HT-29 (cell line): ENCODE measurements around the gene PSKH1. TPM values are rescaled to one million over a fixed set of nuclear protein-coding genes. Genes with fewer than 3 reads are reported as not detected.

Experiments used
- DNase-seq: peaks from one replicate; pipeline ENCODE4 v3.0.0-alpha.2; 2015; ENCODE audit warnings: low spot score
- total RNA-seq: library from RNA; depleted of rRNA; stranded (reverse); fragments of >200 nt; shearing (Covaris generic); gene quantifications from 2 replicates; pipeline ENCODE4 v1.2.3, GENCODE V29; 2014

The PSKH1 gene
- total RNA-seq, 1 experiment from 2014 or later, result 15.1 TPM

DNA sequence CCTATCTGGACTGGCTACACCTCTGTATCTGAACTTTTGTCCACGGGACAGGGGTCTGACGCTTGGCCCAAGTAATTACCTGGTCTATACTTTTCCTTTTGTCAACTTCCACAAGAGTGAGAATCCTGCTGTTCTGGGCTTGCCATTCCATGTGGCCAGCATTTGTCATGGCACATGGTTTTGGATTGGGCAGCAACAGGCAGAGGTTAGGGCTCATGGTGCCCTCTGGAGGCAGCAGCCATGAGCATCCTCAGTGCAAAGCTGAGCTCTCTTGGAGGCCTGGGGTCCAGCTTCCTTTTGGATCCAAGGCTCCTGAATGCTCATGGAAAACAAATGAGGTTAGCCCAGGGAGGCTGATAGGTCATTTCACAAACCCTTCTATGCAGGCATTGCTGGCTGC lies 27.7 kb upstream of the PSKH1 start:
- DNase-seq, result peak; percentile 52

GRCh38 chr16:67868290-67868689 lies 24.8 kb upstream of the PSKH1 start:
- no peak for DNase-seq

- DNase-seq, result no peak
These were observed 23.4 kb upstream of the PSKH1 start for GRCh38 chr16:67869653-67870052.

DNA sequence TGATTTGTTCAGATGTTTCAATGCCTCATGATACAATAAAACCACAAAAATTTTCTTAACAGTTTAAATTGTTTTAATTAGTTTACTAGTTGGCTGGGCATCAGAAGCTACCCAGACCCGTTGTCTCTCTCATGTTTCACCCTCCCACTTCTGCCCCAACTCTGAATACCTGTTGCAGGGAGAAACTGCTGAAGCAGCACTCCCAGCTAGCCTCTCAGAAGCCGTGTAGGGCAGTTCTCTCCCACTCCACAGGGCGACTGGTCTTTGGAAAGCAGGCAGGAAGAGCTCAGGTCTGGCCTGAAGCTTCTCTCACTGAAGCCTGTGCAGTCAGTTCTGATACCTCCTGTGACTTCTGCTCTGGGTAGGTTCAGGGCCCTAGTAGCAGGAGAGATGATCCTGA lies 21.8 kb upstream of the PSKH1 start:
- DNase-seq, result no peak

GRCh38 chr16:67872131-67872630 lies 20.9 kb upstream of the PSKH1 start:
- no peak for DNase-seq

GRCh38 chr16:67872631-67873434 lies 20.2 kb upstream of the PSKH1 start, which contains the start of gene EDC4:
Gene EDC4 (plus strand): TSS chr16:67873052. CDS start chr16:67873262, 210 bp downstream.
- peak; percentile 77 for DNase-seq

GRCh38 chr16:67873435-67874370 lies 19.4 kb upstream of the PSKH1 start:
- DNase-seq, result peak; percentile 31

DNA sequence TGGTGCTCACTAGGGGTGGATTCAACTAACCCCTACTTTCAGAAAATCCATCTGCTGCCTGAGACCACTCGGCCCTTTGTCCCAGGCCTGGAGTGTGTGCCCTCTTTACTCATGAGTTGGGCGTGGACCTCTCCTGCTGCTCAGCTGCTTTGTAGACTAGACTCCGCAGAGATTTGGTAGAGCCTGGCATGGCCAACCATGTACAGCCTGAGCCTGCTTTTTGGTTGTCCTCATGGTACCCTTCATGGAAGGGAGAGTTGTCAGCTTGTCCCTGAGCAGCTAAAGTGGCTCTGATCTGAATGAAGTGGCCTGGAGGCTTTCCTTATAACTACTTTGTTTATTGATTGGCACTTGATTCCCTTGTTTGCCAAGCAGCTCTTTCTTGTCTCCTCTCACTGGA lies 18.7 kb upstream of the PSKH1 start:
- no peak for DNase-seq

DNA sequence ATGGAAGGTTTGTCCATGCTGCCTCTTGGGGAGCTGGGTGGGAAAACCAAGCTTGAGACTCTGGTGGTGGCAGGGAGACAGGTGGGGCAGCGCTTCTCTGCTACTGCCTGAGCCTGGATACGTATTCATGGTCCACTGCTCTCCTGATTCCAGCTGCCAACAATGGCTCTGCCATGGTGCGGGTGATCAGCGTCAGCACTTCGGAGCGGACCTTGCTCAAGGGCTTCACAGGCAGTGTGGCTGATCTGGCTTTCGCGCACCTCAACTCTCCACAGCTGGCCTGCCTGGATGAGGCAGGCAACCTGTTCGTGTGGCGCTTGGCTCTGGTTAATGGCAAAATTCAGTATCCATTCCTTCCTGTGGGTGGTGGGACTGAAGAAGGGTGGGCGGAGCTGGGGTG lies 16.0 kb upstream of the PSKH1 start:
- DNase-seq, result no peak

GRCh38 chr16:67878232-67878631 lies 14.8 kb upstream of the PSKH1 start:
- no peak for DNase-seq

- DNase-seq, result no peak
These were observed 14.2 kb upstream of the PSKH1 start for GRCh38 chr16:67878846-67879245.

GRCh38 chr16:67879462-67879861 lies 13.6 kb upstream of the PSKH1 start:
- no peak for DNase-seq

DNA sequence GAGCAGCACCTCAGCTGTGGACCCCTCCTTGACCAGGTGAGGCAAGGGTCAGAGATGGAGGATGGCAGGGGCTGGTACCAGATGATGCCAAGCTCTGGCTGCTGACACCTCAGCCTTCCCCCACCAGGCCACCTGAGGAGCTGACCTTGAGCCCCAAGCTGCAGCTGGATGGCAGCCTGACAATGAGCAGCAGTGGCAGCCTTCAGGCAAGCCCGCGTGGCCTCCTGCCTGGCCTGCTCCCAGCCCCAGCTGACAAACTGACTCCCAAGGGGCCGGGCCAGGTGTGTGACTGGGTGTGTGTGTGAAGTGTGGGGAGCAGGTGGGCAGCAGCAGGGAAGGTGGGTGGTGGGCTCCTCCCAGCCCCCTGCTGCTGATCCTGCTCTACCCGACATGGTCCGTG lies 13.1 kb upstream of the PSKH1 start:
- DNase-seq, result no peak

DNA sequence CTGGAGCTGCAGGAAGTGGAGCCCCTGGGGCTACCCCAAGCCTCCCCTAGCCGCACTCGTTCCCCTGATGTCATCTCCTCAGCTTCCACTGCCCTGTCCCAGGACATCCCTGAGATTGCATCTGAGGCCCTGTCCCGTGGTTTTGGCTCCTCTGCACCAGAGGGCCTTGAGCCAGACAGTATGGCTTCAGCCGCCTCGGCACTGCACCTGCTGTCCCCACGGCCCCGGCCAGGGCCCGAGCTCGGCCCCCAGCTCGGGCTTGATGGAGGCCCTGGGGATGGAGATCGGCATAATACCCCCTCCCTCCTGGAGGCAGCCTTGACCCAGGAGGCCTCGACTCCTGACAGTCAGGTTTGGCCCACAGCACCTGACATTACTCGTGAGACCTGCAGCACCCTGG lies 12.5 kb upstream of the PSKH1 start:
- no peak for DNase-seq

DNA sequence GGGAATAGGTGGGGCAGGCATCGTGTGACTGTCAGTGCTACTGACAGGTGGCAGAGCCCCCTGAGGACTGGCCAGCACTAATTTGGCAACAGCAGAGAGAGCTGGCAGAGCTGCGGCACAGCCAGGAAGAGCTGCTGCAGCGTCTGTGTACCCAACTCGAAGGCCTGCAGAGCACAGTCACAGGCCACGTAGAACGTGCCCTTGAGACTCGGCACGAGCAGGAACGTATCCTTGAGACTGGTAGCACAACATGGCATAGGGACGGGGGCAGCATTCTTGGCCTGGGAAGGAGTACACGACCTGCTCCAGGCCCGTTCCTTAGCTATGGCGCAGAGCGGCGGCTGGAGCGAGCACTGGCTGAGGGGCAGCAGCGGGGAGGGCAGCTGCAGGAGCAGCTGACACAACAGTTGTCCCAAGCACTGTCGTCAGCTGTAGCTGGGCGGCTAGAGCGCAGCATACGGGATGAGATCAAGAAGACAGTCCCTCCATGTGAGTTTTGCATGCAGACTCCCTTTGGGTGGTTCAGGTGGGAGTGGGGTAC lies 11.4 kb upstream of the PSKH1 start:
- no peak for DNase-seq

- DNase-seq, result no peak
These were observed 10.5 kb upstream of the PSKH1 start for GRCh38 chr16:67882374-67883145.

DNA sequence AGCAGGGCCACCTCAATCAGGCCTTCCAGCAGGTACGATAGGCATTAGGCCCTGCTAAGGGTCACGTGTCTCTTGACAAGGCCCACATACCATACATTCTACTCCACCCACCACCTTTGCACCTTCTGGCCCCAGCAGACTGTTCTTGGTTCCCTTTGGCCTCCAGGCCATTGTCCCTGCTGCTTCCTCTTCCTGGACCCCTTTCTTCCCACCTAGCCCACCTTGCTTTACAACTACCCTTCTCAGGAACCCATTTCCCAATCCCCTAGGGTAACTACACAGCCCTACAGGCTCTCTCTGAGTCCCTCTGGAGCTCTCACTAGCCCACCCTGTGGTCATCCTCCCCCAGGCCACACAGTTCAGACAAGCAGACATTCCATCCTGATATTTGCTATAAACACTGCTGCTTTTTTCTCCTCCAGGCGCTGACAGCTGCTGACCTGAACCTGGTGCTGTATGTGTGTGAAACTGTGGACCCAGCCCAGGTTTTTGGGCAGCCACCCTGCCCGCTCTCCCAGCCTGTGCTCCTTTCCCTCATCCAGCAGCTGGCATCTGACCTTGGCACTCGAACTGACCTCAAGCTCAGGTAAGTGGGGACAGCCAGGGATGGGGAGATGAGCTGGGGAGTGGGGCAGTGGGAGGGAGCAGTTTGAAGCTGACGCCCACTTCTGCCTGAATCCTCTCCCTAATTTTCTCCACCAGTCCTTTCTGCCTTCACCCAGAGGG lies 9.7 kb upstream of the PSKH1 start:
- peak; percentile 53 for DNase-seq

GRCh38 chr16:67883872-67884261 lies 9.2 kb upstream of the PSKH1 start:
- peak; percentile 77 for DNase-seq

- DNase-seq, result no peak
These were observed 8.4 kb upstream of the PSKH1 start, which contains the start of gene NRN1L for GRCh38 chr16:67884684-67885083. Gene NRN1L (plus strand): TSS chr16:67884885. CDS start chr16:67884904, 19 bp downstream.

DNA sequence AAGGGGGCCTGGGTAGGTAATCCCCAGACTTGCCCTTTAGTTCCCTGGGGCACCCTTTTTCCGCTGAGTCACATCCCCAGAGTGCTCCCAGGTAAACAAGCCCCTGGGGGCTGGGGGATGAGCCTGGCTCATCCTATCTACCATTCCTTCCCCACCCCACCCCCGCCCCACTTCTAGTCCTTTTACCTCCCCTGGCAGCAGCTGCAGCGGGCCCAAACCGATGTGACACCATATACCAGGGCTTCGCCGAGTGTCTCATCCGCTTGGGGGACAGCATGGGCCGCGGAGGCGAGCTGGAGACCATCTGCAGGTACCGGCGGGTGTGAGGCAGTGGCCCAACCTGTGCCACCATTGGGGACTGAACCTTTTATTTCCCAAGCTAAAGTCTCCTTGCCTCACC lies 7.5 kb upstream of the PSKH1 start:
- DNase-seq, result no peak
